Endothelial cell of umbilical vein (primary cell): Measurements from ENCODE around the gene CEACAM16. TPM values are rescaled to one million over a fixed set of nuclear protein-coding genes. Genes with fewer than 3 reads are reported as not detected.

Experiments
- BruUV-seq: library from RNA; stranded (reverse); fragments of 400-500 nt; replicated peaks from 2 replicates; lab custom pipeline; 2021; lab: Mats Ljungman, UMichigan
- CTCF ChIA-PET: fragments of 300-600, 350-600 bp; sonication (Branson Sonifier 250); formaldehyde crosslinking; loops from one replicate; lab custom pipeline; 2021; ENCODE audit warnings: antibody characterized with exemption, inconsistent platforms; lab: Charles Lee
- POLR2A ChIA-PET: fragments of 300-600, 350-600 bp; sonication (Branson Sonifier 250); formaldehyde crosslinking; loops from one replicate; lab custom pipeline; 2021; ENCODE audit warnings: antibody characterized with exemption, inconsistent platforms; lab: Charles Lee
- DNase-seq: peaks from one replicate; pipeline ENCODE4 v3.0.0-alpha.2; 2011; ENCODE audit warnings: low read depth, low spot score
- FAIRE-seq: peaks from 2 replicates; lab custom pipeline; 2011; peaks lifted over from hg19 to GRCh38; lab: Jason Lieb, UNC
- H2AFZ ChIP-seq: 2 replicates; pipeline ENCODE4 v1.6.0; 2012; ENCODE audit warnings: low read depth, low read length, control low read depth, inconsistent platforms
- H3K27ac ChIP-seq: 2 replicates; pipeline ENCODE4 v1.5.1; 2011; ENCODE audit warnings: low read depth, mild to moderate bottlenecking, control low read depth, low read length, moderate library complexity; ENCODE audit not compliant: insufficient read depth
- H3K27me3 ChIP-seq, 2 experiments: 2 replicates each; pipeline versions ENCODE4 v1.6.0 to v1.6.1; 2011; ENCODE audit warnings: low read length in 2 of 2, mixed read lengths in 1 of 2; ENCODE audit not compliant: control insufficient read depth in 2 of 2, insufficient read depth in 2 of 2
- H3K36me3 ChIP-seq, 2 experiments: 2 replicates in 1 of 2; 3 replicates in 1 of 2; pipeline ENCODE4 v1.5.1; 2011; ENCODE audit warnings: low read length in 2 of 2, mild to moderate bottlenecking in 1 of 2, moderate library complexity in 1 of 2; ENCODE audit not compliant: control insufficient read depth in 2 of 2, insufficient read depth in 2 of 2; ENCODE audit errors: extremely low read depth in 1 of 2
- H3K4me1 ChIP-seq: 3 replicates; pipeline ENCODE4 v1.5.1; 2011; ENCODE audit warnings: mild to moderate bottlenecking, low read length; ENCODE audit not compliant: control insufficient read depth, insufficient read depth; ENCODE audit errors: extremely low read depth
- H3K4me2 ChIP-seq: 2 replicates; pipeline ENCODE4 v1.6.1; 2011; ENCODE audit warnings: low read length, control low read depth, mixed read lengths; ENCODE audit not compliant: insufficient read depth
- H3K4me3 ChIP-seq, 3 experiments: fragments of 200-600 bp in 1 of 3; sonication (generic), shearing (Covaris generic) in 1 of 3; replicated peaks in 1 of 3; 2 replicates each; pipeline ENCODE4 v1.5.1; 2011 to 2016; ENCODE audit warnings: control low read depth in 3 of 3, low read length in 3 of 3, mild to moderate bottlenecking in 2 of 3, inconsistent platforms in 1 of 3, low read depth in 1 of 3, moderate library complexity in 1 of 3; ENCODE audit not compliant: insufficient read depth in 1 of 3
- H3K79me2 ChIP-seq: 2 replicates; pipeline ENCODE4 v1.6.0; 2012; ENCODE audit warnings: low read length, inconsistent platforms; ENCODE audit not compliant: control insufficient read depth, insufficient read depth
- H3K9ac ChIP-seq: replicated peaks from 2 replicates; pipeline ENCODE3; 2011; ENCODE audit warnings: low read length, control low read depth; ENCODE audit not compliant: insufficient read depth; ENCODE audit errors: extremely low read depth
- H3K9me1 ChIP-seq: replicated peaks from 3 replicates; pipeline ENCODE4 v1.6.0; 2011; ENCODE audit warnings: mild to moderate bottlenecking, low read length; ENCODE audit not compliant: control insufficient read depth, insufficient read depth; ENCODE audit errors: extremely low read depth
- H3K9me3 ChIP-seq: replicated peaks from 2 replicates; pipeline ENCODE4 v1.5.1; 2012; ENCODE audit warnings: low read length, inconsistent platforms; ENCODE audit not compliant: control insufficient read depth, insufficient read depth
- H4K20me1 ChIP-seq: replicated peaks from 2 replicates; pipeline ENCODE3; 2011; ENCODE audit warnings: mild to moderate bottlenecking, low read length; ENCODE audit not compliant: control insufficient read depth, insufficient read depth; ENCODE audit errors: extremely low read depth
- FOS ChIP-seq: IDR thresholded peaks from 2 replicates; pipeline ENCODE4 v1.6.1; 2011; ENCODE audit warnings: mild to moderate bottlenecking, low read length, moderate library complexity, borderline replicate concordance; ENCODE audit not compliant: insufficient read depth
- GATA2 ChIP-seq: IDR thresholded peaks from 2 replicates; pipeline ENCODE4 v1.7.0; 2011; ENCODE audit warnings: low read depth, mild to moderate bottlenecking, moderate library complexity, mixed read lengths, low read length; ENCODE audit not compliant: insufficient read length, insufficient read depth
- JUN ChIP-seq: IDR thresholded peaks from 2 replicates; pipeline ENCODE4 v1.6.1; 2011; ENCODE audit warnings: borderline replicate concordance, low read depth; ENCODE audit not compliant: insufficient read length, insufficient read depth
- MYC ChIP-seq: IDR thresholded peaks from one replicate; pipeline ENCODE4 v1.6.1; 2011; ENCODE audit warnings: mild to moderate bottlenecking, low read depth, low read length
- POLR2A ChIP-seq: IDR thresholded peaks from 2 replicates; pipeline ENCODE4 v1.6.1; 2012; ENCODE audit warnings: low read depth, mild to moderate bottlenecking, control low read depth, low read length
- POLR2AphosphoS5 ChIP-seq: IDR thresholded peaks from 2 replicates; pipeline ENCODE4 v1.6.1; 2012; ENCODE audit warnings: low read depth, mild to moderate bottlenecking, control low read depth, low read length, moderate library complexity; ENCODE audit not compliant: insufficient read depth
- dilution Hi-C: fragments of 300-500 bp; cut with MboI; formaldehyde crosslinking; loops from one replicate; pipeline ENCODE4 v1.15.0; 2019; ENCODE audit warnings: low sequenced_read_pairs; ENCODE audit not compliant: extremely low pct_ligation_motif_present
- intact Hi-C: fragments of 100-400 bp; cut with micrococcal nuclease; formaldehyde crosslinking; loops from one replicate; pipeline ENCODE4 v1.10.0; 2022
- polyA plus RNA-seq, 4 experiments: library from polyadenylated mRNA; depleted of rRNA in 3 of 4; stranded (reverse) in 3 of 4; unstranded in 1 of 4; fragments of >200 nt; gene quantifications; 2 replicates each; pipeline versions ENCODE4 v1.2.1 to v1.2.3, GENCODE V29; 2011 to 2012; ENCODE audit warnings: missing spikeins in 1 of 4
- total RNA-seq: library from RNA; stranded (reverse); gene quantifications from 2 replicates; pipeline ENCODE4 v1.2.3, GENCODE V29; 2021

The CEACAM16 gene
- total and polyA plus RNA-seq, 2 donors (not counting 3 experiments of a cell fraction or from before 2014, with no cell fraction given): not detected

- Histone ChIP-seq H3K9me3 (no peaks in the 10 kb centered on the region), H3K36me3 (peaks cover 0 to 18% of the 10 kb centered on the region in 2 experiments), H3K9ac (peak overlapping the region; percentile 46), H3K9me1 (no peaks in the 10 kb centered on the region), H3K79me2 (peaks cover 23% of the 10 kb centered on the region), H3K4me2 (peak overlapping the region; percentile 71), H3K27me3 (no peaks in the 10 kb centered on the region), H3K4me3 (peak overlapping the region in 2 of 3 experiments; percentile 17 to 33), H4K20me1 (no peaks in the 10 kb centered on the region), H3K27ac (peak overlapping the region; percentile 86), H3K4me1 (peaks cover 46% of the 10 kb centered on the region), H2AFZ (no peak overlapping the region)
- dilution Hi-C loops: no loop called here
- intact Hi-C loops: loop anchor here (2.0 kb wide), 1 partner anchor 35 kb away; no protein-coding TSS in a partner anchor
- POLR2A ChIA-PET: interaction anchor here (0.6 to 1.0 kb wide), 2 partner anchors 8 to 12 kb away, joined by 3 to 5 read pairs; no protein-coding TSS in a partner anchor
- no TSS peak for BruUV-seq
- peak; percentile 78 for FAIRE-seq
- TF ChIP-seq POLR2AphosphoS5 (peak; percentile 54), POLR2A (peak; percentile 63), FOS (no peak)
- CTCF ChIA-PET: interaction anchor here (1.1 to 4.9 kb wide), 6 partner anchors 12 to 65 kb away, joined by 3 to 71 read pairs (median 10); no protein-coding TSS in a partner anchor
- DNase-seq: peak; percentile 55
Measured at GRCh38 chr19:44753932-44754749, 55.2 kb downstream of the CEACAM16 start.

DNA sequence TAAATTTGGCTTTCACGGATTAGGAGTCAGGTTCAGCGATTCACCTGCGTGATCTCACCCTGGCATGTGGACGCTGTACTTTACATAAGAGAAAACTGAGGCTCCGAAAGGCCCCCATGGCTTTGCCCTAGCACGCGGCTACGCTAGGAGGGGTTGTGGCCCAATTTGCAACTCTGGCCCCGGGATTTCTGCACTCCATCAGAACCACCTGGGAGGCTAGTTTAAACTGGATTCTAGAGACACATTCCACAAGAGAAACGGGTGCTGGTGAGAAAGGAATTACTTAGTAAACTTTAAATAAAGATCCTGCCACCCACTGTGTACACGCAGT, 55.8 kb downstream of the CEACAM16 start:
- H3K27ac ChIP-seq: peak overlapping the region; percentile 86

More for the DNA sequence above, 55.8 kb downstream of the CEACAM16 start:
- CTCF ChIA-PET: interaction anchor here (1.1 to 4.9 kb wide), 5 partner anchors 12 to 65 kb away, joined by 3 to 71 read pairs (median 10); no protein-coding TSS in a partner anchor
- Histone ChIP-seq H4K20me1 (no peaks in the 10 kb centered on the region), H3K27me3 (no peaks in the 10 kb centered on the region), H3K36me3 (peaks cover 0 to 18% of the 10 kb centered on the region in 2 experiments), H3K4me1 (peaks cover 40% of the 10 kb centered on the region), H3K79me2 (peaks cover 18% of the 10 kb centered on the region), H3K4me3 (no peak overlapping the region), H3K4me2 (no peak overlapping the region), H3K9me3 (no peaks in the 10 kb centered on the region), H3K9me1 (no peaks in the 10 kb centered on the region), H2AFZ (no peak overlapping the region), H3K9ac (peak overlapping the region; percentile 19)
- TF ChIP-seq MYC (no peak), JUN (no peak), GATA2 (no peak)
- intact Hi-C loops (loop anchor here (5.0 kb wide), 1 partner anchor 67 kb away; no protein-coding TSS in a partner anchor), dilution Hi-C loops (no loop called here)
- POLR2A ChIA-PET: no interaction called here
- DNase-seq: no peak
- no TSS peak for BruUV-seq
- FAIRE-seq: no peak
